HepG2 (cell line): Measurements from ENCODE around the gene GLRX5. TPM values are rescaled to one million over a fixed set of nuclear protein-coding genes. Genes with fewer than 3 reads are reported as not detected.
A peak's percentile ranks its signal among the peaks of the same experiment; 100 is the strongest.

Source experiments
- ATAC-seq: fragments of 200-7000 bp; cut with Tn5 transposase; 3 replicates; pipeline ENCODE4 v1.9.1; 2020; ENCODE audit warnings: mild to moderate bottlenecking, moderate library complexity
- BruUV-seq: library from RNA; stranded (reverse); fragments of 400-500 nt; replicated peaks from 2 replicates; lab custom pipeline; 2021; lab: Mats Ljungman, UMichigan
- CTCF ChIA-PET: fragments of 300-600 bp; formaldehyde crosslinking; extraction: SDS; loops from one replicate; lab custom pipeline; 2021; ENCODE audit warnings: low total read pairs, inconsistent platforms, low intra/inter-chr PET ratio; lab: Yijun Ruan, JAX
- POLR2A ChIA-PET: fragments of 350-600 bp; sonication (Branson Sonifier 250); formaldehyde crosslinking; loops from one replicate; lab custom pipeline; 2020; ENCODE audit warnings: antibody characterized with exemption, inconsistent platforms; lab: Yijun Ruan, JAX
- DNase-seq: peaks from one replicate; pipeline ENCODE4 v3.0.0-alpha.2; 2015; ENCODE audit warnings: low spot score
- FAIRE-seq: peaks from 3 replicates; lab custom pipeline; 2011; peaks lifted over from hg19 to GRCh38; lab: Jason Lieb, UNC
- H2AFZ ChIP-seq: one replicate; pipeline ENCODE4 v1.6.1; 2011; ENCODE audit warnings: low read length, inconsistent platforms
- H3K27ac ChIP-seq: fragments of 300-600 bp; 3 replicates; pipeline ENCODE4 v1.8.0; 2011; ENCODE audit warnings: mixed run types, mild to moderate bottlenecking, mixed read lengths, low read length, inconsistent platforms; ENCODE audit not compliant: insufficient read depth; ENCODE audit errors: extremely low read length
- H3K27me3 ChIP-seq, 2 experiments: fragments of 200-600 bp in 1 of 2; 2 replicates in 1 of 2; 3 replicates in 1 of 2; pipeline versions ENCODE4 v1.6.0 to v1.8.0; 2011; ENCODE audit warnings: low read length in 2 of 2, mild to moderate bottlenecking in 2 of 2, moderate library complexity in 2 of 2, inconsistent platforms in 1 of 2; ENCODE audit not compliant: insufficient read depth in 2 of 2, control insufficient read depth in 1 of 2
- H3K36me3 ChIP-seq, 2 experiments: fragments of 200-600 bp in 1 of 2; replicated peaks in 1 of 2; 2 replicates in 1 of 2; 3 replicates in 1 of 2; pipeline versions ENCODE4 v1.5.1 to v1.8.0; 2011; ENCODE audit warnings: low read length in 2 of 2, inconsistent platforms in 1 of 2; ENCODE audit not compliant: insufficient read depth in 2 of 2, control insufficient read depth in 1 of 2
- H3K4me1 ChIP-seq: 2 replicates; pipeline ENCODE4 v1.5.1; 2012; ENCODE audit warnings: low read length, inconsistent platforms; ENCODE audit not compliant: insufficient read depth
- H3K4me2 ChIP-seq: 2 replicates; pipeline ENCODE4 v1.6.0; 2011; ENCODE audit warnings: low read depth, low read length, inconsistent platforms
- H3K4me3 ChIP-seq, 3 experiments: fragments of 200-600 bp in 1 of 3; sonication (generic), shearing (Covaris generic) in 1 of 3; replicated peaks in 1 of 3; 2 replicates each; pipeline ENCODE4 v1.5.1; 2011 to 2016; ENCODE audit warnings: low read length in 3 of 3, inconsistent platforms in 2 of 3, low read depth in 2 of 3, mild to moderate bottlenecking in 2 of 3, control low read depth in 1 of 3, mixed read lengths in 1 of 3; ENCODE audit not compliant: insufficient read depth in 1 of 3
- H3K79me2 ChIP-seq: one replicate; pipeline ENCODE4 v1.6.1; 2011; ENCODE audit warnings: low read length, inconsistent platforms; ENCODE audit not compliant: insufficient read depth
- H3K9ac ChIP-seq: 2 replicates; pipeline ENCODE4 v1.6.0; 2011; ENCODE audit warnings: mild to moderate bottlenecking, low read depth, low read length, inconsistent platforms; ENCODE audit not compliant: insufficient read depth
- H3K9me3 ChIP-seq: 2 replicates; pipeline ENCODE4 v1.5.1; 2012; ENCODE audit warnings: mild to moderate bottlenecking, low read length
- H4K20me1 ChIP-seq: 2 replicates; pipeline ENCODE4 v1.6.0; 2011; ENCODE audit warnings: inconsistent platforms, mild to moderate bottlenecking, low read length, moderate library complexity; ENCODE audit not compliant: insufficient read depth
- FOXA1 ChIP-seq, 2 experiments: fragments of 450-650 bp in 1 of 2; sonication (generic) in 1 of 2; formaldehyde crosslinking in 1 of 2; IDR thresholded peaks; 2 replicates each; pipeline versions ENCODE4 v1.4.0 to v1.6.1; 2016 to 2020; ENCODE audit warnings: missing genetic modification reagents in 1 of 2
- ZBTB38 ChIP-seq: sonication (generic); formaldehyde crosslinking; IDR thresholded peaks from 2 replicates; pipeline ENCODE4 v1.5.1; 2020; ENCODE audit warnings: mild to moderate bottlenecking, missing genetic modification reagents
- WGBS: methylation state at CpG from one replicate; pipeline ENCODE4 v1.1.6; 2017; ENCODE audit warnings: low lambda C conversion rate; 5-methylcytosine and 5-hydroxymethylcytosine counted together
- in situ Hi-C: cut with HindIII; loops from 2 replicates; pipeline ENCODE4 v1.10.0; 2017; ENCODE audit warnings: low pct_unique_long_range_greater_than_20kb; ENCODE audit not compliant: extremely low pct_ligation_motif_present
- intact Hi-C: fragments of 100-400 bp; cut with micrococcal nuclease; formaldehyde crosslinking; loops from one replicate; pipeline ENCODE4 v1.10.0; 2022; ENCODE audit not compliant: unreplicated experiment
- polyA plus RNA-seq, 8 experiments: library from polyadenylated mRNA; depleted of rRNA in 3 of 8; stranded (reverse) in 7 of 8; unstranded in 1 of 8; fragments of >200 nt; fragmentation: Illumina TruSeq in 4 of 8; extraction: Trizol in 4 of 8; gene quantifications; 2 replicates each; pipeline versions ENCODE4 v1.2.1 to v1.2.3, GENCODE V29; 2011 to 2016; ENCODE audit warnings: low read depth in 4 of 8, missing spikeins in 1 of 8, mixed read lengths in 1 of 8; ENCODE audit not compliant: insufficient read depth in 1 of 8
- total RNA-seq, 5 experiments: library from RNA; depleted of rRNA; stranded (reverse); fragments of >200 nt; fragmentation: Illumina TruSeq; extraction: Trizol; gene quantifications; 2 replicates each; pipeline ENCODE4 v1.2.3, GENCODE V29; 2016; ENCODE audit warnings: low read depth in 1 of 5
- TF ChIP-seq, protein P1 (sequence below): sonication (generic); formaldehyde crosslinking; IDR thresholded peaks from 2 replicates; pipeline ENCODE4 v1.9.0; 2021; ENCODE audit warnings: missing genetic modification reagents, borderline replicate concordance

GLRX5 gene
- total and polyA plus RNA-seq, 2 of the 13 experiments (the other 11 are each of a cell fraction or from before 2014, with no cell fraction given), result 122 to 146 TPM

GRCh38 chr14:95541932-95542930 is 7.4 kb downstream of the GLRX5 start:
- FAIRE-seq (no peak), ATAC-seq (no peak)
- H3K36me3 ChIP-seq, result peaks cover 12 to 33% of the 10 kb centered on the region in 2 experiments

More at GRCh38 chr14:95541932-95542930, 7.4 kb downstream of the GLRX5 start:
- BruUV-seq, result no TSS peak
- TF ChIP-seq ZBTB38 (CRISPR knock-in tag) (no peak), FOXA1 (IDR thresholded peaks at IDR 0.05) (peak; percentile 48; the same call in 1 of the 2 replicates), FOXA1 (CRISPR knock-in tag; IDR thresholded peaks at IDR 0.05) (no peak)
- TF ChIP-seq, protein P1, sequence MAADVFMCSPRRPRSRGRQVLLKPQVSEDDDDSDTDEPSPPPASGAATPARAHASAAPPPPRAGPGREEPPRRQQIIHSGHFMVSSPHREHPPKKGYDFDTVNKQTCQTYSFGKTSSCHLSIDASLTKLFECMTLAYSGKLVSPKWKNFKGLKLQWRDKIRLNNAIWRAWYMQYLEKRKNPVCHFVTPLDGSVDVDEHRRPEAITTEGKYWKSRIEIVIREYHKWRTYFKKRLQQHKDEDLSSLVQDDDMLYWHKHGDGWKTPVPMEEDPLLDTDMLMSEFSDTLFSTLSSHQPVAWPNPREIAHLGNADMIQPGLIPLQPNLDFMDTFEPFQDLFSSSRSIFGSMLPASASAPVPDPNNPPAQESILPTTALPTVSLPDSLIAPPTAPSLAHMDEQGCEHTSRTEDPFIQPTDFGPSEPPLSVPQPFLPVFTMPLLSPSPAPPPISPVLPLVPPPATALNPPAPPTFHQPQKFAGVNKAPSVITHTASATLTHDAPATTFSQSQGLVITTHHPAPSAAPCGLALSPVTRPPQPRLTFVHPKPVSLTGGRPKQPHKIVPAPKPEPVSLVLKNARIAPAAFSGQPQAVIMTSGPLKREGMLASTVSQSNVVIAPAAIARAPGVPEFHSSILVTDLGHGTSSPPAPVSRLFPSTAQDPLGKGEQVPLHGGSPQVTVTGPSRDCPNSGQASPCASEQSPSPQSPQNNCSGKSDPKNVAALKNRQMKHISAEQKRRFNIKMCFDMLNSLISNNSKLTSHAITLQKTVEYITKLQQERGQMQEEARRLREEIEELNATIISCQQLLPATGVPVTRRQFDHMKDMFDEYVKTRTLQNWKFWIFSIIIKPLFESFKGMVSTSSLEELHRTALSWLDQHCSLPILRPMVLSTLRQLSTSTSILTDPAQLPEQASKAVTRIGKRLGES, result no peak
- no peak for DNase-seq
- Histone ChIP-seq H3K79me2 (peaks cover 94% of the 10 kb centered on the region), H3K27me3 (no peaks in the 10 kb centered on the region), H3K4me2 (no peak overlapping the region), H3K9ac (no peak overlapping the region), H3K4me1 (peaks cover 71% of the 10 kb centered on the region), H3K27ac (no peak overlapping the region), H3K4me3 (no peak overlapping the region), H3K9me3 (no peaks in the 10 kb centered on the region), H2AFZ (no peak overlapping the region), H4K20me1 (peaks cover 40% of the 10 kb centered on the region)
- POLR2A ChIA-PET, result interaction anchor here (1.9 kb wide), 1 partner anchor 8 kb away, joined by 7 read pairs; no protein-coding TSS in a partner anchor
- 80% methylated on average over 8 of the region's 8 CpGs for WGBS
- intact Hi-C loops (no loop called here), in situ Hi-C loops (no loop called here)
- CTCF ChIA-PET, result no interaction called here
